MM.1S (cell line): ENCODE data around the gene ADGRD1.

Experiments used
- DNase-seq: peaks from one replicate; pipeline ENCODE4 v3.0.0-alpha.2; 2015
- H2AFZ ChIP-seq: fragments of 300-600 bp; sonication (generic); 2 replicates; pipeline ENCODE4 v1.6.0; 2016; ENCODE audit warnings: antibody characterized with exemption, low read length
- H3F3A ChIP-seq: fragments of 300-600 bp; sonication (generic); 2 replicates; pipeline ENCODE4 v1.6.1; 2016; ENCODE audit warnings: mild to moderate bottlenecking, antibody characterized with exemption, low read length, moderate library complexity, mixed read lengths; ENCODE audit not compliant: insufficient read depth
- H3K27ac ChIP-seq: fragments of 300-600 bp; sonication (generic); 2 replicates; pipeline ENCODE4 v1.5.1; 2016; ENCODE audit warnings: mild to moderate bottlenecking, low read length
- H3K27me3 ChIP-seq: fragments of 300-600 bp; sonication (generic); replicated peaks from 2 replicates; pipeline ENCODE4 v1.6.0; 2016; ENCODE audit warnings: low read length; ENCODE audit not compliant: insufficient read depth
- H3K36me3 ChIP-seq: fragments of 300-600 bp; sonication (generic); replicated peaks from 2 replicates; pipeline ENCODE4 v1.6.1; 2016; ENCODE audit warnings: mild to moderate bottlenecking, low read length, mixed read lengths; ENCODE audit not compliant: insufficient read depth
- H3K4me1 ChIP-seq: fragments of 300-600 bp; sonication (generic); 2 replicates; pipeline ENCODE4 v1.6.1; 2016; ENCODE audit warnings: low read length, mixed read lengths
- H3K4me2 ChIP-seq: fragments of 300-600 bp; sonication (generic); 2 replicates; pipeline ENCODE4 v1.6.0; 2016; ENCODE audit warnings: low read depth, low read length
- H3K4me3 ChIP-seq: fragments of 300-600 bp; sonication (generic); 2 replicates; pipeline ENCODE4 v1.5.1; 2016; ENCODE audit warnings: low read length, mixed read lengths
- H3K79me2 ChIP-seq: fragments of 300-600 bp; sonication (generic); 2 replicates; pipeline ENCODE4 v1.6.1; 2016; ENCODE audit warnings: mixed run types, low read length, mixed read lengths
- H3K9ac ChIP-seq: fragments of 300-600 bp; sonication (generic); 2 replicates; pipeline ENCODE4 v1.6.1; 2016; ENCODE audit warnings: low read length, mixed read lengths
- H3K9me2 ChIP-seq: fragments of 300-600 bp; sonication (generic); replicated peaks from 2 replicates; pipeline ENCODE4 v1.6.1; 2016; ENCODE audit warnings: mild to moderate bottlenecking, low read length, mixed read lengths; ENCODE audit not compliant: insufficient read depth
- H3K9me3 ChIP-seq: fragments of 300-600 bp; sonication (generic); replicated peaks from 2 replicates; pipeline ENCODE4 v1.6.1; 2016; ENCODE audit warnings: mild to moderate bottlenecking, low read length, mixed read lengths; ENCODE audit not compliant: insufficient read depth
- H4K20me1 ChIP-seq: fragments of 300-600 bp; sonication (generic); 2 replicates; pipeline ENCODE4 v1.6.1; 2016; ENCODE audit warnings: mild to moderate bottlenecking, low read length, moderate library complexity, mixed read lengths; ENCODE audit not compliant: insufficient read depth
- EZH2 ChIP-seq: fragments of 300-600 bp; sonication (generic); optimal IDR thresholded peaks from 2 replicates; pipeline ENCODE3; 2017; ENCODE audit warnings: low read depth, mild to moderate bottlenecking, antibody characterized with exemption, low read length, mixed read lengths
- EZH2phosphoT487 ChIP-seq: fragments of 300-600 bp; sonication (generic); IDR thresholded peaks from 2 replicates; pipeline ENCODE4 v1.6.1; 2018; ENCODE audit warnings: antibody characterized with exemption, low read length
- TF ChIP-seq, protein P1 (sequence below): fragments of 300-600 bp; sonication (generic); IDR thresholded peaks from 2 replicates; pipeline ENCODE4 v1.5.1; 2016; ENCODE audit warnings: antibody characterized with exemption, low read length, mixed read lengths

The ADGRD1 gene

DNA sequence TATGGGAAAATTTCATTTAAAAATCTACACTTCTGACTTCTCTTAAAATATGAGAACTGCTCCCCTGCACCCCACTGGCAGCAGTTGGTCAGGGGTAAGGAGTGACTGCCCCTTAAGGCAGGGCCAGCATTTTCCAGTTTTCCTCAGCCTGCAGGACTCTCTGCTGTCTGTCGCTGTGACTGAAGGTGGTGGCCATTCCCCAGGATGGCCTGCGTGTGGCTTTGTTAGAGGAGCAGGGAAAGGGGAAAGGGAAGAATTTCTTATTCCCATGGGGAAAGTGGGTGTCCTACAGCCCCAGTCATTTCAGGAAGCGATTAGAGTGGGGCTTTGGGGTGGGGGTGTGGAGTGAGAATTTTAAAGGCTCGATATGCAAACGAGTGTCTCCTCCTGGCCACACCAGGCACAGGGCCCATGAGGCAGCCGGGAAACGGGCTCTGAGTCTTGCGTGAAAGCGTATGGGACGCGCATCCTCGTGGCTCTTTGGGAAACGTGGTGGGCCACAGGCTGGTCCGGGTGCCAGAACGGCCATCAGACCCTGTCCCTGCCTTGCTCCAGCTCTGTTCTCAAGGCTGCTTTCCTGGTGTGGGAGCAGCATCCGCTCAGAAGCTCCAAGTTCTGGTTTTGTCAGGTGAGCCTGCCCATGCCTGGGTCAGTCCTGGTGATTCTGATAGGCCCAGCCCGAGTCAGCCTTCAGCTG lies 23.5 kb downstream of the ADGRD1 start:
- Histone ChIP-seq H3K27ac (no peak overlapping the region), H3K4me3 (no peak overlapping the region), H3K79me2 (no peaks in the 10 kb centered on the region), H3K4me1 (no peaks in the 10 kb centered on the region), H3F3A (no peaks in the 10 kb centered on the region), H3K36me3 (no peaks in the 10 kb centered on the region), H2AFZ (no peak overlapping the region), H3K27me3 (peaks cover 42% of the 10 kb centered on the region), H3K4me2 (no peak overlapping the region), H4K20me1 (no peaks in the 10 kb centered on the region), H3K9me2 (no peaks in the 10 kb centered on the region), H3K9ac (no peak overlapping the region), H3K9me3 (no peaks in the 10 kb centered on the region)
- TF ChIP-seq EZH2 (no peak), EZH2phosphoT487 (no peak)
- TF ChIP-seq, protein P1, sequence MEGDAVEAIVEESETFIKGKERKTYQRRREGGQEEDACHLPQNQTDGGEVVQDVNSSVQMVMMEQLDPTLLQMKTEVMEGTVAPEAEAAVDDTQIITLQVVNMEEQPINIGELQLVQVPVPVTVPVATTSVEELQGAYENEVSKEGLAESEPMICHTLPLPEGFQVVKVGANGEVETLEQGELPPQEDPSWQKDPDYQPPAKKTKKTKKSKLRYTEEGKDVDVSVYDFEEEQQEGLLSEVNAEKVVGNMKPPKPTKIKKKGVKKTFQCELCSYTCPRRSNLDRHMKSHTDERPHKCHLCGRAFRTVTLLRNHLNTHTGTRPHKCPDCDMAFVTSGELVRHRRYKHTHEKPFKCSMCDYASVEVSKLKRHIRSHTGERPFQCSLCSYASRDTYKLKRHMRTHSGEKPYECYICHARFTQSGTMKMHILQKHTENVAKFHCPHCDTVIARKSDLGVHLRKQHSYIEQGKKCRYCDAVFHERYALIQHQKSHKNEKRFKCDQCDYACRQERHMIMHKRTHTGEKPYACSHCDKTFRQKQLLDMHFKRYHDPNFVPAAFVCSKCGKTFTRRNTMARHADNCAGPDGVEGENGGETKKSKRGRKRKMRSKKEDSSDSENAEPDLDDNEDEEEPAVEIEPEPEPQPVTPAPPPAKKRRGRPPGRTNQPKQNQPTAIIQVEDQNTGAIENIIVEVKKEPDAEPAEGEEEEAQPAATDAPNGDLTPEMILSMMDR, result no peak
- DNase-seq, result no peak

DNA sequence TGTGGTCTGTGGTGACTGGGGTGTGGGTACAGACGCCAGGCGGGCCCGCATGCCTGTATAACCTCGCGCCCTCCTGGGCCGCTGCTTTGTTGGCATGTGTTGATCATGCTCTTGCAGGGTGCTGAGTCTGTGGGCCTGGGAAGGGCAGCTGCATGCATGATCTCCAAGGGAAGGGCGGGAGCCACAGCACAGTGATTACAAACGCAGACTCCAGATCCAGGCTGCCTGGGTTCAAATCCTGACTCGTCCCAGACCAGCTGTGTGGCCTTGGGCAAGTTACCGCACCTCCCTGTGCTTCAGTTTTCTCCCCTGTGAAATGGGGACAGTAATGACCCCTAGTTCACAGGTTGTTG lies 24.0 kb downstream of the ADGRD1 start:
- no peaks in the 10 kb centered on the region for H3K79me2 ChIP-seq
- H3K4me2 ChIP-seq, result no peak overlapping the region
- no peak overlapping the region for H2AFZ ChIP-seq
- H3K9me3 ChIP-seq, result no peaks in the 10 kb centered on the region
- no peak for TF ChIP-seq EZH2phosphoT487
- TF ChIP-seq, protein P1, result no peak
- TF ChIP-seq EZH2, result no peak
- H3K9ac ChIP-seq, result no peak overlapping the region
- H3K4me1 ChIP-seq, result no peaks in the 10 kb centered on the region
- H3K9me2 ChIP-seq, result no peaks in the 10 kb centered on the region
- no peaks in the 10 kb centered on the region for H3F3A ChIP-seq
- H3K27me3 ChIP-seq, result peaks cover 38% of the 10 kb centered on the region
- H3K4me3 ChIP-seq, result no peak overlapping the region
- no peak overlapping the region for H3K27ac ChIP-seq
- H4K20me1 ChIP-seq, result no peaks in the 10 kb centered on the region
- DNase-seq, result no peak
- H3K36me3 ChIP-seq, result no peaks in the 10 kb centered on the region

DNA sequence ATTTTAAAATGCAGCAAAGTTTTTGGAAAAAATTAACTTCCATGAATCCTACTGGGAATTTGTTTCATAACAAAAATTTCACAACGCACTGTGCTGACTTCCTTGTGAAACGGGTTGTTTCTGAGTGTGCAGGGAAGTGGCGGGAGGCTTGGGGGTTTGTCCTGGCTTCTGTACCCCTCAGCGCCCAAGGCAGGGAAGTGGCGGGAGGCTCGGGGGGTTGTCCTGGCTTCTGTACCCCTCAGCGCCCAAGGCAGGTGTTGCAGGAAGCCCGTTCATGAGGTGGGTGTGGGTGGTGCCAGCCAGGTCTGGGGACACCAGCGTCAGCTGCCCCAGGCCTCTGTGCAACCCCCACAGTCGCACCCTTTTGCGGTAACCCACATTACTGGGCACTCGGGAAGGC lies 25.1 kb downstream of the ADGRD1 start:
- Histone ChIP-seq H3F3A (no peaks in the 10 kb centered on the region), H3K4me3 (no peak overlapping the region), H3K4me2 (no peak overlapping the region), H3K9me3 (no peaks in the 10 kb centered on the region), H3K79me2 (no peaks in the 10 kb centered on the region), H2AFZ (no peak overlapping the region), H3K36me3 (no peaks in the 10 kb centered on the region), H3K4me1 (no peaks in the 10 kb centered on the region), H4K20me1 (no peaks in the 10 kb centered on the region), H3K27me3 (peaks cover 28% of the 10 kb centered on the region), H3K9me2 (no peaks in the 10 kb centered on the region), H3K9ac (no peak overlapping the region), H3K27ac (no peak overlapping the region)
- no peak for DNase-seq
- TF ChIP-seq EZH2 (no peak), EZH2phosphoT487 (no peak)
- TF ChIP-seq, protein P1, result no peak
